GM13976 (cell line): ENCODE data around the gene KIF9.
"Not testable (repeated sequence)": the region's sequence is repeated elsewhere in the genome, so short reads cannot be mapped to it uniquely, and the experiment has no call there.

Source experiments
- DNase-seq: peaks from one replicate; pipeline ENCODE4 v3.0.0; 2012; ENCODE audit warnings: low spot score
- in situ Hi-C: fragments of 300-500 bp; cut with MboI; formaldehyde crosslinking; loops from one replicate; pipeline ENCODE4 v1.12.0; 2022; ENCODE audit warnings: low sequenced_read_pairs, mixed read lengths, inconsistent platforms; ENCODE audit not compliant: unreplicated experiment
- TF ChIP-seq, protein P1 (sequence below): IDR thresholded peaks from 2 replicates; pipeline ENCODE4 v1.5.1; 2012; ENCODE audit warnings: borderline replicate concordance, mild to moderate bottlenecking; ENCODE audit not compliant: insufficient read depth; ENCODE audit errors: extremely low read depth, missing control alignments, control extremely low read depth

The KIF9 gene

DNA sequence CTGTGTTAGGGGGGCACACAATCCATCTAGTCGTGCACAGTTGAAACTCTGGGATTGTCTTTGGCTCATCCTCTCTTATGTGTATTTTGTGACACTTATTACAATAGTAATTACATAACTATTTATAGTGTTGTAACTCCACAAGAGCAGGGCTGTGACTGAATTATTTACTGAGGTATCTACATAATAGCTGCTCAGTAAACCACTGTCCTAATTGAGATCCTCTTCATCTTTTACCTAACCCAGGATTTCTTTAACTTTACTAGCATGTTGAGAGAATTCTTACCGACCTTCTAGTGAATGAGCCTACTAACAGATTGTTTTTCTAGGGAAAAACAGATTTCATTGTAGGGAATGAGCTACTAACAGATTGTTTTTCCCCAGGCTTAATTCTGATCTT lies 11.2 kb upstream of the KIF9 start:
- in situ Hi-C loops: no loop called here

DNA sequence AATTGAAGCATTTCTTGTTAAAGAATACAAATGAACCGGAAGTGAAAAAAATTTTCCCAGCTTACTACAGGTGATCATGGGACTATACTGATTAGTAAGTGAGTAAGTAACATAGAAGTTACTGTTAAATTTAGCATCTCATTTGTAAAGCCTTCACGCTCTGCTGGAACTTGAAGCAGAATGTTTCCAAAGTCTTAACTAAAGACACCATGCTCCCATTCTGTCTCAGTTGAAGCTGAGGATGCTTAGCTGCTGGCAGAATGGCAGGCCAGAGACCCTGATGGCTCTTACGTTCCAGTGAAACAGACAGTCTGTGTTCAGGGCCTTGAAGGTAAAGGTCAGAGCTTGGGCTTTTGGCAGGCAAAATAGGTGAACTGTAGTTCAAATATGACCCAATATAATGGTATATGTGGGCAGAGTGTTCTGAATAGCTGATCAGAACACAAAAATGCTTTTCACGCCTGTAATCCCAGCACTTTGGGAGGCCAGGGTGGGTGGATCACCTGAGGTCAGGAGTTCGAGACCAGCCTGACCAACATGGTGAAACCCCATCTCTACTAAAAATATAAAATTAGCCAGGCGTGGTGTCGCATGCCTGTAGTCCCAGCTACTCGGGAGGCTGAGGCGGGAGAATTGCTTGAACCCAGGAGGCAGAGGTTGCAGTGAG lies 9.3 kb upstream of the KIF9 start:
- DNase-seq: peak; percentile 44
- in situ Hi-C loops: not testable (repeated sequence)

More for the DNA sequence above, 11.2 kb upstream of the KIF9 start:
- no peak for DNase-seq
- TF ChIP-seq, protein P1, sequence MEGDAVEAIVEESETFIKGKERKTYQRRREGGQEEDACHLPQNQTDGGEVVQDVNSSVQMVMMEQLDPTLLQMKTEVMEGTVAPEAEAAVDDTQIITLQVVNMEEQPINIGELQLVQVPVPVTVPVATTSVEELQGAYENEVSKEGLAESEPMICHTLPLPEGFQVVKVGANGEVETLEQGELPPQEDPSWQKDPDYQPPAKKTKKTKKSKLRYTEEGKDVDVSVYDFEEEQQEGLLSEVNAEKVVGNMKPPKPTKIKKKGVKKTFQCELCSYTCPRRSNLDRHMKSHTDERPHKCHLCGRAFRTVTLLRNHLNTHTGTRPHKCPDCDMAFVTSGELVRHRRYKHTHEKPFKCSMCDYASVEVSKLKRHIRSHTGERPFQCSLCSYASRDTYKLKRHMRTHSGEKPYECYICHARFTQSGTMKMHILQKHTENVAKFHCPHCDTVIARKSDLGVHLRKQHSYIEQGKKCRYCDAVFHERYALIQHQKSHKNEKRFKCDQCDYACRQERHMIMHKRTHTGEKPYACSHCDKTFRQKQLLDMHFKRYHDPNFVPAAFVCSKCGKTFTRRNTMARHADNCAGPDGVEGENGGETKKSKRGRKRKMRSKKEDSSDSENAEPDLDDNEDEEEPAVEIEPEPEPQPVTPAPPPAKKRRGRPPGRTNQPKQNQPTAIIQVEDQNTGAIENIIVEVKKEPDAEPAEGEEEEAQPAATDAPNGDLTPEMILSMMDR: no peak

DNA sequence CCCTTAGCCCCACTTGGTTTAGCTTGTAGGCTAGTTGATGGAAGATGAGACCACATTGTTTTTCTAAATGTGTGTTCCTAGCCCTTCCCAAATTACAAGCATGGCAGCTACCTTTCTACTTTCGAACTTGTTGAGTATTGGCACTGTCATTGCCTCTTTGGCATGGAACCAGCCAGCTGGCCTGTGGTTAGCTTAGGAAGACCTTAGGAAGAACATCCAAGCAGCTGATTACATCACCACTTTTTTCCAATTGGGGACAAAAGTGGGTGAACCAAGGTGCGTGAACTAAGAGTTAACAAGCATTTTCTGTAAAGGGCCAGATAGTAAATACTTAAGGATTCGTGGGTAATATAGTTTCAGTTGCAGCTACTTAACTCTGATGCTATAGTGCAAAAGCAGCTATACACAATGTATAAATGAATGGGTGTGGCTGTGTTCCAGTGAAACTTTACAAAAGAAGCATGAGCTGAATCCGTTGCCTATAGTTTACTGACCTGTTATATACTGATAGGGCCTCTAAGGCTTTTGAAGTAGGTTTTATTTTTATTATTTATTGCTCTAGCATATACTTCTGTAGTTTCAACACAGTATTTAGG lies 8.7 kb upstream of the KIF9 start:
- no peak for DNase-seq
- TF ChIP-seq, protein P1: no peak
- in situ Hi-C loops: no loop called here

DNA sequence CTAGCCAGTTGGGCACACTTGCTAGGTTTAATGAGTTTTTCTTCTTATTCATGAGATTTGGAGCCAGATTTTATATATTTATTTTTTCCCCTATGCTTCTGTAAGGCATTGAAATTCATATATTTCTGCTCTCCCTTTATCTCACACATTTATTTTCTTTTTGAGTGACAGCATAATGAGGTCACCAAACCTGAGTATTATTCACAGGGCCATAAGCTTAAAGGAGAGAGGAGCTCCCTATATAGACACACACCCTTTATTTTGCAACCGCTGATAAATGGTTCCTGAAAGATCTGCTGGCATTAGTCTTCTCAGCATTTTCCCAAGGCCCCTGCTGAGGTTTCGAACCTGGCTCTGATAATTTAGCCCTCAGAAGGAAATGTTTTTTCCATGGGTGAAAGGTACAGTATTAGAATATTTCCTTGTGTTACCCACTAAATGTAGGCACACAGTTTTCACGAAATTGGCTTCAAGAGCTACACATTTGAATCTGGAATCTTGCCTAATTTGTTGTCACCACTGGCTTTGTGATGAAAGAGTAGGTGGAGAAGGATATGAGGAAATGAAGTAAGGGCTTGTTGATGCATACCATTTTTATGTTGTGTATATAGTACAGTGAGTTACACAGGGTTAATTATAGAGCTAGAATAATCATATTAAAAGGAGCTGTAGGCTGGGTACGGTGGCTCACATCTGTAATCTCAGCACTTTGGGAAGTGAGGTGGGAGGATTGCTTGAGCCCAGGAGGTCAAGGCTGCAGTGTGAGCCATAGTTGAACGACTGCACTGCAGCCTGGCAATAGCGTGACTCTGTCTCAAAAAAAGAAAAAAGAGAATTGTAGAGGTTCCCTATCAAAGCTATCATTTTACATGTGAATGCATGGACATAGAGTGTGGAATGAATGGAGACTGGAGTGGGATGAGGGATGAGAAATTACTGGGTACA lies 6.6 kb upstream of the KIF9 start:
- DNase-seq: peak; percentile 1
- TF ChIP-seq, protein P1: no peak
- in situ Hi-C loops: no loop called here

DNA sequence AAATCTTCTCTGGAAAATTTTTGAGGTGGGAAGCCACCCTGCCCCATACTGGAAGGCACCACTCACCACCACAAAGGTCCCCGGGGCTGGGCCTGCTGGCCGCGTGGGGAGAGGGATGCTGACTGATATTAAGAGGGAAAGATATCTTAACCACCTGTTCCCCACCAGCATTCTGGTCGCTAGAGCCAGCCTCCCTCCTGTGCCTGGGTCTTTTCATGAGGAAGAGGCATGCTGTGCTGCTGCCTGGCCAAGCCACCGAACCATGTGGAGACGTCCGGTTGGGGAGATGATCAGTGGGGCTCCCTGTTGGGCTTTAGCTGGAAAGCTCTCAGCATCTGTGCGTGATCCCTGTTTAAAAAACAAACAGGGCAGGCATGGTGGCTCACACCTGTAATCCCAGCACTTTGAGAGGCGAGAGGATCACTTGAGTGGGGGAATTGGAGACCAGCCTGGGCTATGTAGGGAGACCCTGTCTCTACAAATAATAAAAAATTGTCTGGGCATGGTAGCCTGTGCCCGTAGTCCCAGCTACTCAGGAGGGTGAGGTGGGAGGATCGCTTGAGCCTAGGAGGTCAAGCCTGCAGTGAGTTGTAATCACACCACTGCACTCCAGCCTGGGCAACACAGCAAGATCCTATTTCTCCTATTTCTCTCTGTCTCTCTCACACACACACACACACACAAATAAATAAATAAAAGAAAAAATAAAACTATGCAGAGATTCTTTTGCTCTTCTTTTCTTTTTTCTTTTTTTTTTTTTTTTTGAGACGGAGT lies 1.2 kb upstream of the KIF9 start:
- in situ Hi-C loops: no loop called here
- TF ChIP-seq, protein P1: no peak
- DNase-seq: peak; percentile 34

DNA sequence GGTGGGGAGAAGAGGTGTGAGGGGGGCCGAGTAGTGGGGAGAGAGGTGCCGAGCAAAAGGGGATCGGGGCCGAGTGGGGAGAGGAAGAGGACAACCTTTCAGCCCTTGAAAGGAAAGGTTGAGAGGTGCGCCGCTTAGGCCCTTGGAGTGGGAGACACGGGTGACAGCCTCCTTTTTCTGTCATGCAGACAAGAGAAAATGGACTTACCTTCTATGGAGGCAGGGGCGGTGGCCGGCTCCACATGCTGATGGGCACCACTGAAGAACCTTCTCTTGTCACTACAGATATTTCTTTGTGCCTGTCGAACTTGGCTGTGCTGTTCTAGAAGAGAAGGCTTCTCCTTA lies 566 bp upstream of the KIF9 start:
- in situ Hi-C loops: no loop called here
- DNase-seq: peak; percentile 43
- TF ChIP-seq, protein P1: no peak
